Right lobe of liver (tissue), 4 donors: ENCODE results near the gene GABRG3.

ENCODE experiments used
- POLR2A ChIP-seq: fragments of 450-650 bp; IDR thresholded peaks from one replicate; pipeline ENCODE4 v1.6.1; 2017; ENCODE audit warnings: antibody characterized with exemption, mild to moderate bottlenecking
- TF ChIP-seq, protein P1 (sequence below), 4 donors: fragments of 200-600 bp in 3 of 4; fragments of 450-650 bp in 1 of 4; IDR thresholded peaks; one replicate each; pipeline versions ENCODE4 v1.5.1 to v1.8.0; 2016 to 2022; ENCODE audit warnings: antibody characterized with exemption in 4 of 4, mild to moderate bottlenecking in 2 of 4
- donor health status: DM: no; HTN: no; CAD: no.
- donor health status: DM: no; HTN: no; CAD: no.
- donor health status: DM: no; HTN: yes; CAD: no.

GRCh38 chr15:27214961-27215360 lies 244.0 kb downstream of the GABRG3 start:
- no peak for TF ChIP-seq POLR2A
- TF ChIP-seq, protein P1, sequence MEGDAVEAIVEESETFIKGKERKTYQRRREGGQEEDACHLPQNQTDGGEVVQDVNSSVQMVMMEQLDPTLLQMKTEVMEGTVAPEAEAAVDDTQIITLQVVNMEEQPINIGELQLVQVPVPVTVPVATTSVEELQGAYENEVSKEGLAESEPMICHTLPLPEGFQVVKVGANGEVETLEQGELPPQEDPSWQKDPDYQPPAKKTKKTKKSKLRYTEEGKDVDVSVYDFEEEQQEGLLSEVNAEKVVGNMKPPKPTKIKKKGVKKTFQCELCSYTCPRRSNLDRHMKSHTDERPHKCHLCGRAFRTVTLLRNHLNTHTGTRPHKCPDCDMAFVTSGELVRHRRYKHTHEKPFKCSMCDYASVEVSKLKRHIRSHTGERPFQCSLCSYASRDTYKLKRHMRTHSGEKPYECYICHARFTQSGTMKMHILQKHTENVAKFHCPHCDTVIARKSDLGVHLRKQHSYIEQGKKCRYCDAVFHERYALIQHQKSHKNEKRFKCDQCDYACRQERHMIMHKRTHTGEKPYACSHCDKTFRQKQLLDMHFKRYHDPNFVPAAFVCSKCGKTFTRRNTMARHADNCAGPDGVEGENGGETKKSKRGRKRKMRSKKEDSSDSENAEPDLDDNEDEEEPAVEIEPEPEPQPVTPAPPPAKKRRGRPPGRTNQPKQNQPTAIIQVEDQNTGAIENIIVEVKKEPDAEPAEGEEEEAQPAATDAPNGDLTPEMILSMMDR (IDR thresholded peaks at IDR 0.05), result no peak
